Osteoblast (primary cell): ENCODE data around the gene UGP2. TPM values are rescaled to one million over a fixed set of nuclear protein-coding genes. Genes with fewer than 3 reads are reported as not detected.

ENCODE experiments used
- DNase-seq: peaks from one replicate; pipeline ENCODE4 v3.0.0; 2011; ENCODE audit warnings: low spot score, mixed read lengths; ENCODE audit not compliant: insufficient read length; ENCODE audit errors: missing footprints
- H2AFZ ChIP-seq: 2 replicates; pipeline ENCODE4 v1.6.0; 2011; ENCODE audit warnings: mild to moderate bottlenecking, low read length
- H3K27ac ChIP-seq: 2 replicates; pipeline ENCODE4 v1.5.1; 2011; ENCODE audit warnings: mild to moderate bottlenecking, low read depth, low read length, moderate library complexity
- H3K27me3 ChIP-seq: 2 replicates; pipeline ENCODE4 v1.6.0; 2012; ENCODE audit warnings: mild to moderate bottlenecking, control low read depth, inconsistent platforms, low read length, moderate library complexity; ENCODE audit not compliant: insufficient read depth
- H3K36me3 ChIP-seq: 2 replicates; pipeline ENCODE4 v1.5.1; 2011; ENCODE audit warnings: mild to moderate bottlenecking, low read length, control low read depth, moderate library complexity; ENCODE audit not compliant: insufficient read depth
- H3K4me1 ChIP-seq: 2 replicates; pipeline ENCODE4 v1.5.1; 2011; ENCODE audit warnings: mild to moderate bottlenecking, low read length, control low read depth, moderate library complexity; ENCODE audit not compliant: insufficient read depth
- H3K4me2 ChIP-seq: 2 replicates; pipeline ENCODE4 v1.6.0; 2011; ENCODE audit warnings: mild to moderate bottlenecking, low read length; ENCODE audit not compliant: insufficient read depth
- H3K4me3 ChIP-seq: fragments of 200-600 bp; sonication (generic); 3 replicates; pipeline ENCODE4 v1.5.1; 2012; ENCODE audit warnings: mild to moderate bottlenecking, low read length, inconsistent platforms; ENCODE audit not compliant: insufficient read depth
- H3K79me2 ChIP-seq: 2 replicates; pipeline ENCODE4 v1.6.0; 2012; ENCODE audit warnings: mild to moderate bottlenecking, low read length, control low read depth, inconsistent platforms; ENCODE audit not compliant: insufficient read depth
- H3K9me3 ChIP-seq: 2 replicates; pipeline ENCODE4 v1.5.1; 2011; ENCODE audit warnings: low read depth, low read length, control low read depth
- H4K20me1 ChIP-seq: 2 replicates; pipeline ENCODE4 v1.6.0; 2012; ENCODE audit warnings: mild to moderate bottlenecking, low read length, control low read depth; ENCODE audit not compliant: insufficient read depth
- CTCF ChIP-seq: IDR thresholded peaks from 2 replicates; pipeline ENCODE4 v1.5.1; 2011; ENCODE audit warnings: mild to moderate bottlenecking, low read depth, low read length, moderate library complexity; ENCODE audit errors: extremely low read depth
- total RNA-seq: library from RNA; depleted of rRNA; stranded (reverse); fragments of >200 nt; gene quantifications from 2 replicates; pipeline ENCODE4 v1.2.3, GENCODE V29; 2012

UGP2 gene
- total RNA-seq, 1 donor = 123 TPM

GRCh38 chr2:63875559-63876245, 34.0 kb downstream of the UGP2 start:
- H3K4me2 ChIP-seq = no peak overlapping the region
- H3K27ac ChIP-seq = no peak overlapping the region
- peaks cover 54% of the 10 kb centered on the region for H3K79me2 ChIP-seq
- no peaks in the 10 kb centered on the region for H3K27me3 ChIP-seq
- no peaks in the 10 kb centered on the region for H4K20me1 ChIP-seq
- H3K9me3 ChIP-seq = no peaks in the 10 kb centered on the region
- H3K4me1 ChIP-seq = peaks cover 11% of the 10 kb centered on the region
- no peak for TF ChIP-seq CTCF
- no peak overlapping the region for H3K4me3 ChIP-seq
- no peak overlapping the region for H2AFZ ChIP-seq
- peaks cover 32% of the 10 kb centered on the region for H3K36me3 ChIP-seq
- DNase-seq = no peak

GRCh38 chr2:63876311-63876710, 34.6 kb downstream of the UGP2 start:
- no peaks in the 10 kb centered on the region for H3K27me3 ChIP-seq
- no peak overlapping the region for H2AFZ ChIP-seq
- TF ChIP-seq CTCF = no peak
- no peaks in the 10 kb centered on the region for H4K20me1 ChIP-seq
- no peak overlapping the region for H3K4me2 ChIP-seq
- H3K79me2 ChIP-seq = peaks cover 60% of the 10 kb centered on the region
- no peak overlapping the region for H3K4me3 ChIP-seq
- peaks cover 36% of the 10 kb centered on the region for H3K36me3 ChIP-seq
- H3K4me1 ChIP-seq = peaks cover 6% of the 10 kb centered on the region
- no peak overlapping the region for H3K27ac ChIP-seq
- DNase-seq = no peak
- H3K9me3 ChIP-seq = no peaks in the 10 kb centered on the region

GRCh38 chr2:63878486-63878885, 36.8 kb downstream of the UGP2 start:
- Histone ChIP-seq H3K9me3 (no peaks in the 10 kb centered on the region), H3K4me3 (no peak overlapping the region), H3K27me3 (no peaks in the 10 kb centered on the region), H3K27ac (no peak overlapping the region), H3K4me1 (no peaks in the 10 kb centered on the region), H3K4me2 (no peak overlapping the region), H2AFZ (no peak overlapping the region), H4K20me1 (no peaks in the 10 kb centered on the region), H3K79me2 (peaks cover 46% of the 10 kb centered on the region), H3K36me3 (peaks cover 44% of the 10 kb centered on the region)
- DNase-seq = no peak
- TF ChIP-seq CTCF = no peak

- Histone ChIP-seq H3K27ac (no peak overlapping the region), H3K4me3 (no peak overlapping the region), H3K4me2 (no peak overlapping the region), H3K9me3 (no peaks in the 10 kb centered on the region), H3K79me2 (peaks cover 36% of the 10 kb centered on the region), H4K20me1 (no peaks in the 10 kb centered on the region), H3K36me3 (peaks cover 42% of the 10 kb centered on the region), H3K4me1 (no peaks in the 10 kb centered on the region), H2AFZ (no peak overlapping the region), H3K27me3 (no peaks in the 10 kb centered on the region)
- no peak for TF ChIP-seq CTCF
- DNase-seq = no peak
These were observed 38.3 kb downstream of the UGP2 start for GRCh38 chr2:63879876-63880433.
